G401 (cell line): ENCODE measurements around the gene RNF207. TPM values are rescaled to one million over a fixed set of nuclear protein-coding genes. Genes with fewer than 3 reads are reported as not detected.

Experiments used
- DNase-seq: peaks from one replicate; pipeline ENCODE4 v3.0.0-alpha.2; 2015; ENCODE audit warnings: low spot score
- in situ Hi-C: cut with HindIII; loops from 2 replicates; pipeline ENCODE4 v1.10.0; 2016; ENCODE audit warnings: low sequenced_read_pairs, mixed read lengths
- total RNA-seq: library from RNA; depleted of rRNA; stranded (reverse); fragments of >200 nt; shearing (Covaris generic); gene quantifications from 2 replicates; pipeline ENCODE4 v1.2.3, GENCODE V29; 2014

Gene RNF207
- total RNA-seq, 1 experiment from 2014 or later: 0.44 TPM

GRCh38 chr1:6220236-6220635 lies 14.3 kb downstream of the RNF207 start:
- DNase-seq: no peak

GRCh38 chr1:6221210-6221784 lies 15.4 kb downstream of the RNF207 start:
- in situ Hi-C loops: no loop called here
- DNase-seq: no peak

More at GRCh38 chr1:6220236-6220635, 14.3 kb downstream of the RNF207 start:
- in situ Hi-C loops: no loop called here

- in situ Hi-C loops: no loop called here
- no peak for DNase-seq
Measured at GRCh38 chr1:6222636-6223035, 16.7 kb downstream of the RNF207 start.

GRCh38 chr1:6223617-6224016 lies 17.7 kb downstream of the RNF207 start:
- in situ Hi-C loops: no loop called here
- no peak for DNase-seq

GRCh38 chr1:6224718-6225117 lies 18.8 kb downstream of the RNF207 start:
- no peak for DNase-seq
- in situ Hi-C loops: no loop called here

- in situ Hi-C loops: no loop called here
- no peak for DNase-seq
Measured at GRCh38 chr1:6225651-6226050, 19.7 kb downstream of the RNF207 start.

GRCh38 chr1:6233376-6233775 lies 27.5 kb downstream of the RNF207 start:
- in situ Hi-C loops: no loop called here
- DNase-seq: no peak

- in situ Hi-C loops: no loop called here
- DNase-seq: no peak
Measured at GRCh38 chr1:6234502-6235295, 28.8 kb downstream of the RNF207 start.

- in situ Hi-C loops: no loop called here
Measured at GRCh38 chr1:6235296-6235677, 29.4 kb downstream of the RNF207 start.

GRCh38 chr1:6237093-6237492 lies 31.2 kb downstream of the RNF207 start:
- in situ Hi-C loops: no loop called here
- DNase-seq: no peak

More at GRCh38 chr1:6235296-6235677, 29.4 kb downstream of the RNF207 start:
- DNase-seq: no peak

GRCh38 chr1:6239213-6239752 lies 33.4 kb downstream of the RNF207 start:
- in situ Hi-C loops: no loop called here
- no peak for DNase-seq

- in situ Hi-C loops: no loop called here
Measured at GRCh38 chr1:6239950-6240768, 34.2 kb downstream of the RNF207 start.

GRCh38 chr1:6241107-6241886 lies 35.4 kb downstream of the RNF207 start:
- in situ Hi-C loops: no loop called here
- no peak for DNase-seq

More at GRCh38 chr1:6239950-6240768, 34.2 kb downstream of the RNF207 start:
- no peak for DNase-seq

- DNase-seq: no peak
- in situ Hi-C loops: no loop called here
Measured at GRCh38 chr1:6241887-6242740, 36.2 kb downstream of the RNF207 start.

- in situ Hi-C loops: no loop called here
- DNase-seq: no peak
Measured at GRCh38 chr1:6243053-6243834, 37.3 kb downstream of the RNF207 start.

- in situ Hi-C loops: no loop called here
Measured at GRCh38 chr1:6243993-6244392, 38.1 kb downstream of the RNF207 start, which contains the start of gene HES3. HES3 (plus strand) TSS chr1:6244179; CDS start chr1:6244366, 187 bp downstream.

GRCh38 chr1:6244401-6245049 lies 38.6 kb downstream of the RNF207 start:
- no peak for DNase-seq
- in situ Hi-C loops: no loop called here

More at GRCh38 chr1:6243993-6244392, 38.1 kb downstream of the RNF207 start, which contains the start of gene HES3:
- no peak for DNase-seq
